Heart left ventricle (tissue), 16 donors: ENCODE data around the gene RNF13. TPM values are rescaled to one million over a fixed set of nuclear protein-coding genes. Genes with fewer than 3 reads are reported as not detected.

ENCODE experiments used
- ATAC-seq, 4 donors: fragments of 200-7000 bp; cut with Tn5 transposase; one replicate each; pipeline ENCODE4 v1.9.1; 2020 to 2022; ENCODE audit warnings: moderate library complexity in 4 of 4, mild to moderate bottlenecking in 3 of 4, moderate number of reproducible peaks in 1 of 4
- DNase-seq, 5 donors: peaks; one replicate each; pipeline ENCODE4 v3.0.0-alpha.2; 2020
- H3K27ac ChIP-seq, 12 donors: fragments of 200-600 bp; sonication (generic) in 4 of 12; one replicate each; pipeline versions ENCODE4 v1.5.0 to v1.8.0; 2016 to 2022; ENCODE audit warnings: mild to moderate bottlenecking in 2 of 12
- H3K27me3 ChIP-seq, 9 donors: fragments of 200-600 bp; sonication (generic) in 2 of 9; one replicate each; pipeline versions ENCODE4 v1.5.1 to v1.8.0; 2016 to 2022; ENCODE audit warnings: mild to moderate bottlenecking in 3 of 9
- H3K36me3 ChIP-seq, 9 donors: fragments of 200-600 bp; sonication (generic) in 2 of 9; one replicate each; pipeline versions ENCODE4 v1.5.0 to v1.8.0; 2018 to 2022; ENCODE audit warnings: mild to moderate bottlenecking in 2 of 9
- H3K4me1 ChIP-seq, 12 donors: fragments of 200-600 bp; sonication (generic) in 4 of 12; one replicate each; pipeline versions ENCODE4 v1.5.0 to v1.8.0; 2016 to 2022; ENCODE audit warnings: mild to moderate bottlenecking in 3 of 12
- H3K4me3 ChIP-seq, 12 donors: fragments of 200-600 bp; sonication (generic) in 4 of 12; one replicate each; pipeline versions ENCODE4 v1.5.0 to v1.8.0; 2017 to 2022; ENCODE audit warnings: mild to moderate bottlenecking in 9 of 12, moderate library complexity in 4 of 12
- H3K9me3 ChIP-seq, 12 donors: fragments of 200-600 bp; sonication (generic) in 4 of 12; one replicate each; pipeline versions ENCODE4 v1.5.0 to v1.8.0; 2016 to 2022; ENCODE audit warnings: mild to moderate bottlenecking in 1 of 12
- CTCF ChIP-seq, 12 donors: fragments of 200-600 bp; sonication (generic) in 4 of 12; IDR thresholded peaks; one replicate each; pipeline versions ENCODE4 v1.5.0 to v1.8.0; 2018 to 2022; ENCODE audit warnings: antibody characterized with exemption in 12 of 12, mild to moderate bottlenecking in 5 of 12
- POLR2A ChIP-seq, 2 donors: fragments of 450-650 bp; IDR thresholded peaks; one replicate each; pipeline ENCODE4 v1.6.1; 2017; ENCODE audit warnings: antibody characterized with exemption in 2 of 2, mild to moderate bottlenecking in 2 of 2, moderate library complexity in 2 of 2
- intact Hi-C, 10 donors: fragments of 100-400 bp; cut with DNase I; formaldehyde crosslinking; loops; one replicate each; pipeline versions ENCODE4 v1.11.1 to v1.14.2; 2022
- polyA plus RNA-seq, 2 donors: library from polyadenylated mRNA; stranded (reverse); fragments of 200-250 nt; gene quantifications; one replicate each; pipeline ENCODE4 v1.2.3, GENCODE V29; 2013
- total RNA-seq, 9 donors: library from RNA; depleted of rRNA in 2 of 9; stranded (reverse); fragments of >200 nt in 2 of 9; fragmentation: NEBNext Ultra II Directional in 3 of 9; extraction: Animal tissue kit (Norgen Biotek cat#: 25700) in 3 of 9; gene quantifications; one replicate each; pipeline versions ENCODE4 v1.1.0 to v1.2.4, GENCODE V29; 2016 to 2023
- donor health status: ischemic (EF 13 %, LVEDD 7.1; RV severe dilation, severe dysfunction).
- donor health status: healthy with polysubstance abuse.
- donor health status: DM: no; HTN: yes; CAD: no.
- donor health status: DM: no; HTN: no; CAD: no.
- donor health status: ischemic (EF 25% LVEDD 6.9; RV normal size, moderate dysfunction).
- donor health status: ischemic (EF 25% LVEDD 5.7; RV mildly dilated, moderate dysfunction).
- donor health status: healthy.
- donor health status: DM: yes; HTN: yes; CAD: no.
- donor health status: ischemic (EF 35%, LVEDD 5.7; RV mildly dilated, moderate dysfunction).
- donor health status: nonischemic (EF 11% LVEDD 7.7; RV severe dilation, severe dysfunction).
- donor health status: DM: yes; HTN: yes; CAD: no.
- donor health status: PGD.
- donor health status: ischemic (EF 29% LVEDD 5.4; RV normal size, mild dysfunction).
- donor health status: nonischemic (EF 23%, LVEDD 6.1; RV moderate dilation, normal function).

Gene RNF13
- total and polyA plus RNA-seq, 11 donors: 21.4 to 77.6 (median 55.1) TPM

- ATAC-seq: no peak
- TF ChIP-seq CTCF (IDR thresholded peaks at IDR 0.05) (no peak), POLR2A (IDR thresholded peaks at IDR 0.05) (no peak)
Measured at GRCh38 chr3:150006794-150007193, 193.8 kb downstream of the RNF13 start.

More at GRCh38 chr3:150006794-150007193, 193.8 kb downstream of the RNF13 start:
- no peak overlapping the region for H3K27ac ChIP-seq
- no peak for DNase-seq
- intact Hi-C loops: no loop called here
- H3K9me3 ChIP-seq: no peaks in the 10 kb centered on the region
- H3K4me1 ChIP-seq: no peaks in the 10 kb centered on the region
- no peak overlapping the region for H3K4me3 ChIP-seq
- no peaks in the 10 kb centered on the region for H3K36me3 ChIP-seq
- H3K27me3 ChIP-seq: no peaks in the 10 kb centered on the region

Other genes with a start within 250 kb of the RNF13 start
- gene WWTR1, start 155.2 kb upstream of the RNF13 start, total RNA-seq: 10 to 100 TPM; 32.5 to 71.7 (median 41.2) TPM
- gene WWTR1, start 155.2 kb upstream of the RNF13 start, polyA plus RNA-seq: 10 to 100 TPM; 14.5 to 42.3 TPM
- 10 to 100 TPM in 8 of 9 donors, 1 to 10 TPM in 1; 9.9 to 25.8 (median 18.1) TPM for gene COMMD2, start 60.7 kb upstream of the RNF13 start, total RNA-seq
- 10 to 100 TPM in 1 of 2 donors, 1 to 10 TPM in 1; 4.5 to 17.3 TPM for gene COMMD2, start 60.7 kb upstream of the RNF13 start, polyA plus RNA-seq
- not detected for gene ANKUB1, start 20.7 kb upstream of the RNF13 start, total RNA-seq
- gene ANKUB1, start 20.7 kb upstream of the RNF13 start, polyA plus RNA-seq: not detected
- gene PFN2, start 157.7 kb downstream of the RNF13 start, total RNA-seq: 10 to 100 TPM; 31.9 to 89.3 (median 66.1) TPM
- 10 to 100 TPM; 31.4 to 83.4 TPM for gene PFN2, start 157.7 kb downstream of the RNF13 start, polyA plus RNA-seq